Measurements from ENCODE around the gene CELF5.
"Not testable (repeated sequence)": the region's sequence is repeated elsewhere in the genome, so short reads cannot be mapped to it uniquely, and the experiment has no call there.

The CELF5 gene

GRCh38 chr19:3190921-3191805, 33.3 kb upstream of the CELF5 start:
- no peak for DNase-seq

GRCh38 chr19:3191806-3192104, 32.7 kb upstream of the CELF5 start:
- not testable (repeated sequence) for DNase-seq

- no peak for DNase-seq
These were observed 32.2 kb upstream of the CELF5 start for GRCh38 chr19:3192228-3192635.

GRCh38 chr19:3192684-3193083, 31.8 kb upstream of the CELF5 start:
- no peak for DNase-seq

GRCh38 chr19:3193256-3194105, 31.0 kb upstream of the CELF5 start:
- no peak for DNase-seq

- no peak for DNase-seq
These were observed 30.1 kb upstream of the CELF5 start for GRCh38 chr19:3194106-3195087.

- no peak for DNase-seq
These were observed 28.2 kb upstream of the CELF5 start for GRCh38 chr19:3196064-3196932.

- no peak for DNase-seq
These were observed 27.6 kb upstream of the CELF5 start for GRCh38 chr19:3196933-3197205.

GRCh38 chr19:3198901-3199700, 25.4 kb upstream of the CELF5 start:
- DNase-seq = no peak

- DNase-seq = no peak
These were observed 23.3 kb upstream of the CELF5 start for GRCh38 chr19:3201072-3201700.

- DNase-seq = no peak
These were observed 22.6 kb upstream of the CELF5 start for GRCh38 chr19:3201911-3202310.

- no peak for DNase-seq
These were observed 22.1 kb upstream of the CELF5 start for GRCh38 chr19:3202346-3202745.

GRCh38 chr19:3202895-3203294, 21.6 kb upstream of the CELF5 start:
- DNase-seq = not testable (repeated sequence)

GRCh38 chr19:3203805-3204645, 20.4 kb upstream of the CELF5 start:
- no peak for DNase-seq

GRCh38 chr19:3204646-3205275, 19.7 kb upstream of the CELF5 start:
- no peak for DNase-seq

GRCh38 chr19:3206216-3206953, 18.1 kb upstream of the CELF5 start:
- no peak for DNase-seq

GRCh38 chr19:3207461-3208242, 16.8 kb upstream of the CELF5 start:
- no peak for DNase-seq

Measured in CD4-positive, alpha-beta T cell treated with Interleukin-12 subunit alpha and Interleukin-12 subunit beta, for 1 hour (primary cell).